Fibroblast of peridontal ligament (primary cell): ENCODE results near the gene COL13A1.

Experiments used
- DNase-seq: peaks from one replicate; pipeline ENCODE4 v3.0.0-alpha.2; 2010; ENCODE audit errors: extremely low read depth

COL13A1 gene

GRCh38 chr10:69866688-69867461, 65.2 kb downstream of the COL13A1 start:
- DNase-seq, result peak; percentile 64

- no peak for DNase-seq
These were observed 66.2 kb downstream of the COL13A1 start for GRCh38 chr10:69867699-69868558.

- DNase-seq, result no peak
These were observed 67.1 kb downstream of the COL13A1 start for GRCh38 chr10:69868821-69869220.

DNA sequence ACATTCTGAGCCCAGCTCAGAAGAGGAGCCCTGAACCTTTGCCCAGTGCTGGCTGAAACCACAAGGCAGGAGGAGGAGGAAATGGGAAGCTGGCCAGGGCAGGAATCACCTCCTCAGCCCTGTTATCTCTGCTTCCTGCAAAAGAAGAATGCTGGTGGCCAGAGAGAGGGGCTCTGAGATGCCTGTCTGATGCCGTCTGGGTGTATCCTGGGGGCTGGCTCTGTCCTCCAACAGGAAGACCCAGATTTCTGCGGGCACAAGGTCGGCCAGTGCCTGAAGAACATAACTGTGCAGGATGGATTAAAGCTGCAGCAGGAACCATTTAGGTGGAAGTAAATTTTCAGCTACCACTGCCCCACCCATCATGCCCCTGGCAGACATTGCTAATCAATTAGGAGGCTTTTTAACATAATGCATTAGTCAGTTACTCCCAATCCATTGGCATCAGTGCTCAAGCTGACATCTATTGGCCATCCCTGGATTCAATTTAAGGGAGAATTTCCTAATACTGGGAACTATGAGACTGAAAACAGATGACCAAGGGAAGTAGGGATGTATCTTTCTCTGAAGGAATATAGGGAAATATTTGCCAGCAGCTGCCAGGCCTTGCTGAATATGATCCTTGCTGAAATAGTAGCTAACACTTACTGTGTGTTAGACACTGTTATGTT, 67.7 kb downstream of the COL13A1 start:
- peak; percentile 92 for DNase-seq

GRCh38 chr10:69870591-69870990, 68.9 kb downstream of the COL13A1 start:
- DNase-seq, result no peak

DNA sequence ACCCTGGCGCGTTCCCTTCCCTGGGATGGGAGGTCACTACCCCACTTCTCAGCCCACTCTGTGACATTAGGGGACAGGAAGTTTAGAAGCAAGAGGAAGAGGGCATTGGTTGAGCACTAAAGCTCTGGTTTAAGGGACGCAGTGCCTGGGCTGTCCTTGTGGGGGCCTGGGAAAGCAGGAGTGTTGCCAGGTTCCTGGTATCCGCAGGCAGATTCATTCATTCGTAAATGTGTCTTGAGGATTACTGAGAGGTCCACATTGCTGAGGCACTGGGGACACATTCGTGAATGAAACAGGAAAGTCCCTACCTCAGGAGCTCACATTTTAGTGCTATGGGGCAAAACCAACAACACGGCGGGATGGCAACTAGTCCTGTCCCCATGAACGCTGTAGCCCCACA, 69.4 kb downstream of the COL13A1 start:
- no peak for DNase-seq

- no peak for DNase-seq
These were observed 70.6 kb downstream of the COL13A1 start for GRCh38 chr10:69872323-69872722.

- DNase-seq, result peak; percentile 47
These were observed 71.5 kb downstream of the COL13A1 start for GRCh38 chr10:69873135-69873639.

GRCh38 chr10:69874449-69874848, 72.7 kb downstream of the COL13A1 start:
- DNase-seq, result peak; percentile 53

- DNase-seq, result no peak
These were observed 74.2 kb downstream of the COL13A1 start for GRCh38 chr10:69875856-69876255.

DNA sequence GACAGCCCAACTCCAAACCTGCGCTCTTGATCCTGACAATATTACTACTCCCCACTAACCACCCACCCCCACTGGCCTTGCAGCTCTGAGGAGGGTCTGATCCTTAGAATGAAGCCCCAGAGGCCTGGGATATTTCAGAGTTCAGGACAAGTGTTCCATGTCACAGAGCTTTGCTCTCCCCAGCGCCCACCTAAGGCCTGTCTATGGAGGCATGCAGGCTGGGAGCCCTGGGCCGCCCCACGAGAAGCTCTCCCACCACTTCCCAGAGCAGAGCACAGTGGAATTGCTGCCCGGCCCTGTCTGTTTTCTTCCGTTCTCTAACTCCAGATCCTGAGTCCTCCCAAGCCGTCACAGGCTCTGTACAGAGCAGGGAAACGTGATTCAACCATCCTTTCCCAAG, 74.6 kb downstream of the COL13A1 start:
- no peak for DNase-seq

DNA sequence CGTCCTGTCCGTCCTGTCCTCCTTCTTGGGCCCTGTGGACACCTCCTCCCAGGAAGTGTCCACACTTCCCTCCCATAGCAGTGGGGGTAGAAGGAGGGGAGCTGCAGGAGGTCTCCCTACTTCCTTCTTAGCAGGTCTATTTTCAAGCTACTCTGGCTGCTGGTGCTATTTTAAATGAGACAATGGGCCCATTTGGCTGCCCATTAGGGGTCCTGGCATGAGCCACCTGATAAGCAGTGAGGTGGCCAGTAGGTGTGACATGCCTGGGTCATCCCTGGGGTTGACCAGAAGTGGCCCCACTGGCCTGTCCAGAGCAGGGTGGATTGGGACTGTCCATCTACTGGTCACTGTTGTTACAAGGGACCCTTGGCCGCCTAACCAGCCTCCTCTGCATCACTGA, 75.2 kb downstream of the COL13A1 start:
- DNase-seq, result no peak

DNA sequence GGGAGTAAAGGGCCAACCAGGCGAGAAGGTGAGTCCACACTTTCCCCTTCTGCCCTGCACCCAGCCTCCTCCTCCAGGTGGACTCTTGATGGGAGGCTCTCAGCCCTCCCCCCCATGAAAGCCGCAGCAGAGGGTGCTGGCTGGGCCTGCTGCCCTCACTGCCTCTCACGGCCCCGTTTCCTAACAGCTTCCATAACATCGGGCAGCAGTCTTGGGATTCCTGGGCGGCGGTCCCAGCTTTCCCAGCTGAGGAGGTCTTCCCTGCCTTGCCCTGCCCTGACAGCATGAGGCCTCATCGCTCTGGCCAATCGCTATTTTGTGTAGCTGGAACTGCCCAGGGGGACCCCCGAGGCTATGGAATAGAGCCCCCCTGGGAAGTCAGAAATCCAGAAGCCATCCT, 76.3 kb downstream of the COL13A1 start:
- DNase-seq, result no peak

GRCh38 chr10:69878951-69879350, 77.2 kb downstream of the COL13A1 start:
- DNase-seq, result no peak

DNA sequence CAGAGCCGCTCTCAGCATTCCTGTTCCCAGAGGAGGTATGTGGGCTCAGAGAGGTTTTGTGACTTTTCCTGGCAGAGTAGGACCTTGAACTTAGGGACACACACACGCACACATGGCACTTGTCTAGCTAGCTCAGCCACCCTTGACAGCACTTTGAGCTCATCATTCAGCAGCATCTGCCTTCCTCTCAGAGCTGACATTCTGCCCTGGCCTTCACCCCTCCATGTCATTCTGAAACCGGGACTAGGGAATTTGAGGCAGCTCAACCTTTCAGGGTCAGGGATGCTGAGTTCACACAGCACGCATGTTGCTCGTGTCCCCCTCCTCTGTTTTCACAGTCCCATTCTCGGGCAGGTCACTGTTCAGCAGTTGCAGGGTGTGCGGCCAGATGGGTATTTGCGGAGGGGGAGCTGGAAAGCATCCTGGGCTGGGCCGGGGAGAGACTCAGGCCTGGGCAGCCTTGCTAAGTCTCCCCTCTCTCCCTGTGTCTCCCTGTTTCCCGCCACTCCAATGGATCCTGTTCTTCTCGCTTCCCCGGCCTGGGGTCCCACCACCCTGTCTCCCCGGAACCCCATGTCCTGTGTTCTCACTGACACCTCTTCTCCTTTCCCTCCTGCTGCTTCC, 78.0 kb downstream of the COL13A1 start:
- DNase-seq, result no peak

GRCh38 chr10:69880301-69881081, 78.8 kb downstream of the COL13A1 start:
- no peak for DNase-seq

DNA sequence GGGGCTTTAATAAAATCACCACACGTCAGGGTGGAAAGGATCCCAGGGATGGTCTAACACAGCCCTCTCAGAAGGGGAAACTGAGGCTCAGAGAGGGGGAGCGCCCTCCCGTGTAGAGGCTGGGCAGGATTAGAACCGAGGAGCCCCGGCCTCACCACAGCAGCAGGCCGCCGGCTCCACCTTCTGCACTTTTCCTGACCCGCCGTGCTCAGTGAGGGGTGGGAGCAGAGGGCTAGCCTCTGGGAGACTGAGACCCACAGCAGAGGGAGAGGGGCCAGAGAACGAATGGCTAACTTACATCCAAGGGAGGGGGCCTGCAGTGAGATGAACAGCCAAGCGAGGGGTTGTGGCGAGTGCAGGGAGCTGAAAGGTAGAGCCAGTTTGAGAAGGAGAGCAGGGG, 79.5 kb downstream of the COL13A1 start:
- DNase-seq, result no peak

DNA sequence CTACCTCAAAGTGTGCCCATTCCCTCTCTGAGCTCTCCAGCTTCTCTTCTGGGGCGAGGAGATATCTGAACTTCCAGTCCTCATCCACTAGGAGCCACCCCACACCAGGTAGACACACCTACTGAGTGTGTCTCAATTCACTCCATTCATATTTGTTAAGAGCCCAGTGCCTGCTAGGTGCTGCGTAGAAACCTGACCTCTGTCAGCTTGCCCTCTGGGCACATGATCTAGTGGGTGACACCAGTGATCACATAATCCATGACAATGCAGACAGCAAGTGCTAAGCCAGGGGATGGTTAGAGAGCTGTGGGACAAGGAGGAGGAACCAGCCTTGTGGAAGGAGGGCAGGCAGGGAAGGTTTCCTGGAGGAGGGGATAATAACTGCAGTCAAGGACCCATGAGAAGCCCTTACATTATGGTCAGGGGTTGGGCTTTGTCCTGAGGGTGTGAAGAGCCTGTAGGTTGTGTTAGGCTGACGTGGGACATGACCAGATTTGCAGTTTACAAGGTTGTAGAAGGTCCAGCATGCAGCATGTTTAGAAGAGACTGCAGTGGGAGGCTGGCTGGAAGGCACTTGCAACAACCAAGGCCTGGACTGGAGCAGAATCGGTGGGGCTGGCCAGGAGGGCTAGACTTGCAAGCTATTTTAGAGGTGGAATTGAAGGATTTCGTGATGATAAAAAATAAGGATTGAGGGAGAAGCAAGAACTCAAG, 81.8 kb downstream of the COL13A1 start:
- DNase-seq, result no peak

- DNase-seq, result no peak
These were observed 82.3 kb downstream of the COL13A1 start for GRCh38 chr10:69884024-69884367.

- no peak for DNase-seq
These were observed 83.0 kb downstream of the COL13A1 start for GRCh38 chr10:69884686-69885085.
